Mucosa of descending colon (tissue), 3 donors: ENCODE results near the gene ISOC2. TPM values are rescaled to one million over a fixed set of nuclear protein-coding genes. Genes with fewer than 3 reads are reported as not detected.

Experiments used
- ATAC-seq: fragments of 200-7000 bp; cut with Tn5 transposase; one replicate; pipeline ENCODE4 v1.9.1; 2020; ENCODE audit warnings: mild to moderate bottlenecking, moderate library complexity
- DNase-seq, 3 donors: peaks; one replicate each; pipeline ENCODE4 v3.0.0-alpha.2; 2020
- H3K36me3 ChIP-seq: fragments of 200-600 bp; one replicate; pipeline ENCODE4 v1.8.0; 2021; ENCODE audit warnings: low read depth, mild to moderate bottlenecking
- H3K4me1 ChIP-seq: fragments of 200-600 bp; one replicate; pipeline ENCODE4 v1.8.0; 2021; ENCODE audit warnings: low read depth, mild to moderate bottlenecking
- H3K4me3 ChIP-seq: fragments of 200-600 bp; one replicate; pipeline ENCODE4 v1.8.0; 2021; ENCODE audit warnings: mild to moderate bottlenecking
- H3K9me3 ChIP-seq: fragments of 200-600 bp; one replicate; pipeline ENCODE4 v1.8.0; 2021; ENCODE audit warnings: mild to moderate bottlenecking
- intact Hi-C, 2 donors: fragments of 100-400 bp; cut with DNase I in 1 of 2; cut with micrococcal nuclease in 1 of 2; formaldehyde crosslinking; loops; one replicate each; pipeline versions ENCODE4 v1.11.0 to v1.11.1; 2022; cut with DNase I, micrococcal nuclease
- total RNA-seq, 3 donors: library from RNA; stranded (reverse); fragmentation: NEBNext Ultra II Directional in 2 of 3; extraction: Animal tissue kit (Norgen Biotek cat#: 25700) in 2 of 3; gene quantifications; one replicate each; pipeline versions ENCODE4 v1.2.1 to v1.2.4, GENCODE V29; 2021 to 2023
- TF ChIP-seq, protein P1 (sequence below): fragments of 200-600 bp; IDR thresholded peaks from one replicate; pipeline ENCODE4 v1.8.0; 2022; ENCODE audit warnings: antibody characterized with exemption, mild to moderate bottlenecking
- donor health status: DM: no; HTN: no; CAD: no; lungs with moderate emphysema.
- donor health status: DM: no; HTN: no; CAD: no.
- donor health status: DM: no; HTN: yes; CAD: no.

Gene ISOC2
- total RNA-seq, 3 donors from 2014 or later: 65.8 to 88.4 (median 86.9) TPM

DNA sequence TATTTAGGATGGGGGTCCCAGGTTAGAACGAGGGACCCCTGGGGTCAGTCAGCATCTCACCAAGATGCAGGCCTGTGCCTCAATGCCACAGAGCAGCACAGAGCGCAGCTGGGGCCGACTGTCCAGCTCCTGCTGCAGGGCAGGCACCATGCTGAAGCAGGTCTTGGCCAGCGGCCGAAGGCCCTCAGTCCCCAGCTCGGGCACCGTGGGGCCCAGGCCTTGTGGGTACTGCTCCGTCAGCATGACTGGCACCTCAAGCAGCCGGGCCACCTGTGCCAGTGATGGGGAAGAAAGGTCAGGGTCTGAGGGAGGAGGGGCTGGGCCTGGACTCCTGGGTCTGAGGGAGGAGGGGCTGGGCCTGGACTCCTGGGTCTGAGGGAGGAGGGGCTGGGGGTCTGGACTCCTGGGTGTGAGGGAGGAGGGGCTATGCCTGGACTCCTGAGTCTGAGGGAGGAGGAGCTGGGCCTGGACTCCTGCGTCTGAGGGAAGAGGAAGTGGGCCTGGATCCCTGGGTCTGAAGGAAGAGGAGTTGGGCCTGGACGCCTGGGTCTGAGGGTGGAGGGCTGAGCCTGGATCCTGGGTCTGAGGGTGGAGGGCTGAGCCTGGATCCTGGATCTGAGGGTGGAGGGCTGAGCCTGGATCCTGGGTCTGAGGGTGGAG lies 5.7 kb downstream of the ISOC2 start:
- intact Hi-C loops: no loop called here
- TF ChIP-seq, protein P1, sequence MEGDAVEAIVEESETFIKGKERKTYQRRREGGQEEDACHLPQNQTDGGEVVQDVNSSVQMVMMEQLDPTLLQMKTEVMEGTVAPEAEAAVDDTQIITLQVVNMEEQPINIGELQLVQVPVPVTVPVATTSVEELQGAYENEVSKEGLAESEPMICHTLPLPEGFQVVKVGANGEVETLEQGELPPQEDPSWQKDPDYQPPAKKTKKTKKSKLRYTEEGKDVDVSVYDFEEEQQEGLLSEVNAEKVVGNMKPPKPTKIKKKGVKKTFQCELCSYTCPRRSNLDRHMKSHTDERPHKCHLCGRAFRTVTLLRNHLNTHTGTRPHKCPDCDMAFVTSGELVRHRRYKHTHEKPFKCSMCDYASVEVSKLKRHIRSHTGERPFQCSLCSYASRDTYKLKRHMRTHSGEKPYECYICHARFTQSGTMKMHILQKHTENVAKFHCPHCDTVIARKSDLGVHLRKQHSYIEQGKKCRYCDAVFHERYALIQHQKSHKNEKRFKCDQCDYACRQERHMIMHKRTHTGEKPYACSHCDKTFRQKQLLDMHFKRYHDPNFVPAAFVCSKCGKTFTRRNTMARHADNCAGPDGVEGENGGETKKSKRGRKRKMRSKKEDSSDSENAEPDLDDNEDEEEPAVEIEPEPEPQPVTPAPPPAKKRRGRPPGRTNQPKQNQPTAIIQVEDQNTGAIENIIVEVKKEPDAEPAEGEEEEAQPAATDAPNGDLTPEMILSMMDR: no peak
- ATAC-seq: no peak
- DNase-seq: no peak
- Histone ChIP-seq H3K9me3 (no peaks in the 10 kb centered on the region), H3K4me3 (no peak overlapping the region), H3K36me3 (no peaks in the 10 kb centered on the region), H3K4me1 (peaks cover 19% of the 10 kb centered on the region)

DNA sequence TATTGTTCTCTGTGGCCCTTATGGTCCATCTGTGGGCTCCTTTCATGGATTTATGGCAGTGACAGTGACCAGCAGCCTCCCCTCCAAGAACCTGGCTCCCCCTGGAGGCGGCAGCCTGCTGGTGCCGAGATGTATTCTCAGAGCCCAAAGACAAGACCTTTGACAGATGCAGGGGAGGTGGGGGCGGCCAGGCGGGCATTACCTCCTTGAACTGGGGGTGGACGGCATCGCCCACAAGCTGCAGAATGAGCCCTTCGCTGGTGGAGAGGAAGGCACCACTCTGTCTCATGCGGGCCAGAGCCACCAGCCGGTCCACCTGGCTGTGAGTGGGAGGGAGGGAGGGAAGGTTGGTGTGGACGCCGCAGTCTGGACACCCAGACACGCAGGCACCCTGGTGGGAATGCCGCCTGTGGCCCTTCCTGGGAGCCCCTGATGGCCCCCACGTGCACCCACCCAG lies 6.6 kb downstream of the ISOC2 start:
- DNase-seq (peak in 2 of 3 donors; percentile 46 to 56), ATAC-seq (peak; percentile 47)
- TF ChIP-seq, protein P1: peak; percentile 20
- intact Hi-C loops: no loop called here
- no peak overlapping the region for H3K4me3 ChIP-seq
- no peaks in the 10 kb centered on the region for H3K9me3 ChIP-seq
- no peaks in the 10 kb centered on the region for H3K36me3 ChIP-seq
- peaks cover 12% of the 10 kb centered on the region for H3K4me1 ChIP-seq

DNA sequence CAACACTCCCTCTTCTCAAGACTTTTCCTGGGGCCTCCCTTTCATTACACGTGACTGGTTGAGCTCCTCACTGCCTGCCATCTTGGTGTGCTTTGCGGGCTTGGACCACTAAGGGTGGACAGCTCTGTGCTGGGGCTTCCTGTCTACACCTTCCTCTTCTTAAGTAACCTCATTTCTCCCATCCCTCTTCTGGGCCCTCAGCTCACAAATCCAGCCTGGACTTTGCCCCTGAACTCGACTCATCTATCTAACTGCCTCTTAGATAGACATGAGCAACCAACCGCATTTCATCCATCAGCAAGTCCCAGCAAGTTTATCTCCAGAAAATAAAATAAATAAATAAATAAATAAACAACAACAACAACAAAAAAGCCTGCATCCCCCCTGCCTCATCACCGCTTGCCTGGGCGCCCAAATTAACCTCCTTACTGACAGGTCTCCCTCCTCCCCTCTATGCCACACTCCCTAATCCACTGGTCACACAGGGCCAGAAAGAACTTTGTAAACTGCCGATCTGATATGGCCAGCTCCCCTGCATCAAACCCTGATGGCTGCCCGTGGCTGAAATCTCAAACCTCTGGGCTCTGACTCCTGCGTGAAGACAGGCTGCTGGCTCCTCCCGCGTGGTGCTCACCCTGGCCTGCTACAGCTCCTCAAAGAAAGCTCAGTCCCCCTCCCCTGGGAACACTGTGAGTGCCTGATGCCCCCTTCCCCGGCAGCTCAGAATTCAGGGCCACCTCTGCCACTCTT lies 7.8 kb downstream of the ISOC2 start:
- DNase-seq (no peak), ATAC-seq (no peak)
- no peaks in the 10 kb centered on the region for H3K36me3 ChIP-seq
- H3K4me1 ChIP-seq: peaks cover 9% of the 10 kb centered on the region
- H3K4me3 ChIP-seq: no peak overlapping the region
- no peaks in the 10 kb centered on the region for H3K9me3 ChIP-seq
- TF ChIP-seq, protein P1: no peak
- intact Hi-C loops: no loop called here

DNA sequence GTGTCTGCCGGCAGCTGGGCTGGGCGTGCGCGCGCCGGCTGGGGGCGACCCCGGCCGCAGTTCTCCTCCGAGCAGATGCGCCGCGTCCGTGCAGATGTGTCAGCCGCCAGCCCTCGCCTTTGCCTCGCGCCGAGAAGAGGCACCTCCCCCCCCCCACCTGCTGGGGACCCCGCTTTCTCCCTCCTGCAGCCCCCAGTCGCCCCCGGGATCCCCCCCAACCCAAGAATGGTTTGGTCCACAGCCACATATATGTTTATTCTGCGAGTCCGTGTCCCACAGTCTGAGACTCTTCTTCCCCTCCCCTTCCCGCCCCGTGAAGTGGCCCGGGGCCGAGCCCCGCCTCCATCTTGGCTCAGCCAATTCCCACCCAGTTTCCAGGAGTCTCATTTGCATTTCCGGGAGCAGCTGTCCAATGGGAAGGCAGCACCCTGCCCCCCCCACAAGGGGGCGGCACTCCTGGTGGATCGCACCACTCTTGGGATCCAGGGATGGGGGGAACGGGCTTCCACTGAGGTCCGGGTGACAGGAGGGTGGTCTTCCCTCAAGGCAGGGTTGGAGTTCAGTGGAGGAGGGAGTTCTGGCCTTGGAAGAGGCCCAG lies 8.6 kb downstream of the ISOC2 start:
- peak; percentile 74 for ATAC-seq
- Histone ChIP-seq H3K4me1 (peaks cover 9% of the 10 kb centered on the region), H3K4me3 (no peak overlapping the region), H3K36me3 (no peaks in the 10 kb centered on the region), H3K9me3 (no peaks in the 10 kb centered on the region)
- intact Hi-C loops: no loop called here
- DNase-seq: peak in 2 of 3 donors; percentile 56 to 71
- TF ChIP-seq, protein P1: no peak

DNA sequence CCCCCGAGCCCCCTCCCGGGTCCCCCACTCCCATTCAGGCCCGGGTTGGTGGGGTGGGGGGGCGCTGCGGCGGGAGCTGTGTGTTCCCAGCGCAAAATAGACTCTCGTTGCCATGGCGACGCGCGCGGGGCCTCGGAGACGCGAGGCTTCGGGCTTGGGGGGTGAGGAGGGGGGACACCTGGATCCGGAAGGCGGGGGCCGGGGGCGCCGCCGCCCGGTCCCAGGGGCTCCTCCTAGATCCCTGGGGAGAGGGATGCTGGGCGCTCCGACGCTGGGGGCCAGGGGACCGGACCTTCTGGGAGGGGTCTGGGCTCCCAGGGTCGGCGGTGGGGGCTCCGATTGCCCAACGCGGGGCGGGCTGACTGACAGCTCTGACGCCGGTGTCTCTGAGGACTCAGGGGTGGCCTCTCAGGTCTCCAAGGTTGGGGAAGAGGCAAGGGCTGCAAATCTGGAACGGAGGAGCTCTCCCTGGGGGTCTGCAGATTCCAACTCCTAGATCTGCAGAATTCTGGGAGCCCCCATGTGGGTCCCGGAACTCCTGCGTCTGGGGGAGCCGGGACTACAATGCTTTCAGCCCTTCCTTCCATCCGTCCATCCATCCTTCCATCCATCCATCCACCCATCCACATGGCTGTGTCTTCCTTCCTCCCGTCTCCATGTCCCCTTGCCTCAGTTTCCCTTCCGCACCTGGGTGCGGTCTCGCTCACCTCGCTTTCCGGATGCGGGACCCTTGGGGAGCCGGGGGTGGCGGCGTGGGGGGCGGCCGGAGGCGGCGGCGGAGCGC lies 9.3 kb downstream of the ISOC2 start:
- no peaks in the 10 kb centered on the region for H3K9me3 ChIP-seq
- TF ChIP-seq, protein P1: no peak
- H3K36me3 ChIP-seq: no peaks in the 10 kb centered on the region
- DNase-seq: no peak
- intact Hi-C loops: no loop called here
- peaks cover 9% of the 10 kb centered on the region for H3K4me1 ChIP-seq
- no peak for ATAC-seq
- H3K4me3 ChIP-seq: no peak overlapping the region
